Keratinocyte (primary cell): ENCODE data around the gene PTPRD. TPM values are rescaled to one million over a fixed set of nuclear protein-coding genes. Genes with fewer than 3 reads are reported as not detected.

Experiments
- DNase-seq: peaks from one replicate; pipeline ENCODE4 v3.0.0-alpha.2; 2011; ENCODE audit warnings: low read depth, missing footprints, low spot score
- FAIRE-seq: peaks from 2 replicates; lab custom pipeline; 2011; peaks lifted over from hg19 to GRCh38; lab: Jason Lieb, UNC
- H2AFZ ChIP-seq: 2 replicates; pipeline ENCODE4 v1.6.0; 2012; ENCODE audit warnings: low read length, control low read depth, inconsistent platforms; ENCODE audit not compliant: control insufficient read depth
- H3K27ac ChIP-seq: 2 replicates; pipeline ENCODE4 v1.5.1; 2011; ENCODE audit warnings: low read length; ENCODE audit not compliant: control insufficient read depth, insufficient read depth
- H3K27me3 ChIP-seq: 3 replicates; pipeline ENCODE4 v1.6.0; 2011; ENCODE audit warnings: low read length; ENCODE audit not compliant: control insufficient read depth, insufficient read depth; ENCODE audit errors: extremely low read depth
- H3K36me3 ChIP-seq, 2 experiments: 2 replicates in 1 of 2; 3 replicates in 1 of 2; pipeline ENCODE4 v1.5.1; 2011; ENCODE audit warnings: low read length in 2 of 2, mild to moderate bottlenecking in 1 of 2; ENCODE audit not compliant: control insufficient read depth in 2 of 2, insufficient read depth in 2 of 2; ENCODE audit errors: extremely low read depth in 1 of 2
- H3K4me1 ChIP-seq: 3 replicates; pipeline ENCODE4 v1.5.1; 2011; ENCODE audit warnings: low read length; ENCODE audit not compliant: control insufficient read depth, insufficient read depth; ENCODE audit errors: extremely low read depth
- H3K4me2 ChIP-seq: 3 replicates; pipeline ENCODE4 v1.6.0; 2011; ENCODE audit warnings: low read depth, low read length; ENCODE audit not compliant: control insufficient read depth, insufficient read depth; ENCODE audit errors: extremely low read depth
- H3K4me3 ChIP-seq, 3 experiments: fragments of 200-600 bp in 1 of 3; sonication (generic) in 1 of 3; 2 replicates in 2 of 3; 3 replicates in 1 of 3; pipeline ENCODE4 v1.5.1; 2011 to 2016; ENCODE audit warnings: low read length in 3 of 3, mild to moderate bottlenecking in 3 of 3, control low read depth in 2 of 3, inconsistent platforms in 1 of 3, low read depth in 1 of 3, mixed read lengths in 1 of 3, mixed run types in 1 of 3, moderate library complexity in 1 of 3; ENCODE audit not compliant: control insufficient read depth in 2 of 3, insufficient read depth in 2 of 3; ENCODE audit errors: extremely low read depth in 1 of 3
- H3K79me2 ChIP-seq: 2 replicates; pipeline ENCODE4 v1.6.0; 2012; ENCODE audit warnings: low read length; ENCODE audit not compliant: control insufficient read depth, insufficient read depth
- H3K9ac ChIP-seq: 3 replicates; pipeline ENCODE4 v1.6.0; 2011; ENCODE audit warnings: low read length; ENCODE audit not compliant: control insufficient read depth, insufficient read depth; ENCODE audit errors: extremely low read depth
- H3K9me1 ChIP-seq: 3 replicates; pipeline ENCODE4 v1.6.0; 2011; ENCODE audit warnings: low read length; ENCODE audit not compliant: control insufficient read depth, insufficient read depth; ENCODE audit errors: extremely low read depth
- H3K9me3 ChIP-seq: 2 replicates; pipeline ENCODE4 v1.5.1; 2012; ENCODE audit warnings: low read depth, low read length; ENCODE audit not compliant: control insufficient read depth
- H4K20me1 ChIP-seq: 3 replicates; pipeline ENCODE4 v1.6.0; 2011; ENCODE audit warnings: low read length; ENCODE audit not compliant: control insufficient read depth, insufficient read depth; ENCODE audit errors: extremely low read depth
- EZH2 ChIP-seq: IDR thresholded peaks from one replicate; pipeline ENCODE4 v1.6.1; 2012; ENCODE audit warnings: inconsistent platforms, mild to moderate bottlenecking, low read length, moderate library complexity
- dilution Hi-C: fragments of 300-500 bp; cut with MboI; formaldehyde crosslinking; loops from one replicate; pipeline ENCODE4 v1.7.0; 2020; ENCODE audit warnings: low sequenced_read_pairs; ENCODE audit not compliant: extremely low pct_ligation_motif_present
- polyA plus RNA-seq, 5 experiments: library from polyadenylated mRNA; depleted of rRNA in 3 of 5; stranded (reverse) in 3 of 5; stranded (forward) in 1 of 5; unstranded in 1 of 5; fragments of >200 nt; gene quantifications; 1 replicate in 1 of 5; 2 replicates in 3 of 5; 3 replicates in 1 of 5; pipeline versions ENCODE4 v1.2.1 to v1.2.3, GENCODE V29; 2011 to 2012; ENCODE audit warnings: missing spikeins in 2 of 5, low read depth in 1 of 5, low replicate concordance in 1 of 5
- TF ChIP-seq, protein P1 (sequence below), 3 experiments: IDR thresholded peaks in 1 of 3; conservative IDR thresholded peaks in 1 of 3; optimal IDR thresholded peaks in 1 of 3; 2 replicates in 2 of 3; 3 replicates in 1 of 3; pipeline versions ENCODE3 to v1.5.1; 2011; ENCODE audit warnings: low read length in 3 of 3, mild to moderate bottlenecking in 3 of 3, moderate library complexity in 2 of 3, control low read depth in 1 of 3, inconsistent platforms in 1 of 3; ENCODE audit not compliant: insufficient read depth in 2 of 3; ENCODE audit errors: extremely low read depth in 1 of 3

PTPRD gene
- polyA plus RNA-seq, 1 donor (not counting 4 experiments of a cell fraction or from before 2014, with no cell fraction given), result 0.10 TPM

DNA sequence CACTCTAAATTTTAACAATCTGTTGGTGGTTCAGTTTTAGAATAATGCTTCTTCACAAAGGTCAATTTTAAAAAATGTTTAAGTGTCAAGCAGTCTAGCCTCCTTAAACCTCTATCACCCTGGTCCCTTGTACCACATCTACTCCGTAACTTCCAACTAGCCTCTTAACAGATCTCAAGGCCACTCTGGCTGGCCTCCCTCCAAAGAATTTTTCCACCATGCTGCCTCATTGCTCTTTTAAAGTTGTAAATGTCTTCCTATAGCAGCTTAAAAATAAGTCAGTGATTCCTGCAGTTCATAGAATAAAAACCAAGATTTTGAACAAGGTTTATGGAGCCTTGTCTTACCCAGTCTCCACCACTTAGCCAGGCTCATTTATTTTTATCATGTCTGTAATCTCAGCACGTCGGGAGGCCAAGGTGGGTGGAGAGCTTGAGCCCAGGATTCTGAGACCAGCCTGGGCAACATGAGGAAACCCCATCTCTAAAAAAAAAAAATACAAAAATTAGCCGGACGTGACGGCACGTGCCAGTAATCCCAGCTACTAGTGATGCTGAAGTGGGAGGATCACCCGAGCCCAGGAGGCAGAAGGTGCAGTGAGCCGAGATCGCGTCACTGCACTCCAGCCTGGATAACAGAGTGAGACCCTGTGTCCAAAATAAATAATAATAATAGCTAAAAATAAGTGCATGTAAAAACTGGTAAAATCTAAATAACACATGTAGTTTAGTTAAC, 1888.4 kb downstream of the PTPRD start:
- no peaks in the 10 kb centered on the region for H3K79me2 ChIP-seq
- TF ChIP-seq EZH2, result no peak
- TF ChIP-seq, protein P1, sequence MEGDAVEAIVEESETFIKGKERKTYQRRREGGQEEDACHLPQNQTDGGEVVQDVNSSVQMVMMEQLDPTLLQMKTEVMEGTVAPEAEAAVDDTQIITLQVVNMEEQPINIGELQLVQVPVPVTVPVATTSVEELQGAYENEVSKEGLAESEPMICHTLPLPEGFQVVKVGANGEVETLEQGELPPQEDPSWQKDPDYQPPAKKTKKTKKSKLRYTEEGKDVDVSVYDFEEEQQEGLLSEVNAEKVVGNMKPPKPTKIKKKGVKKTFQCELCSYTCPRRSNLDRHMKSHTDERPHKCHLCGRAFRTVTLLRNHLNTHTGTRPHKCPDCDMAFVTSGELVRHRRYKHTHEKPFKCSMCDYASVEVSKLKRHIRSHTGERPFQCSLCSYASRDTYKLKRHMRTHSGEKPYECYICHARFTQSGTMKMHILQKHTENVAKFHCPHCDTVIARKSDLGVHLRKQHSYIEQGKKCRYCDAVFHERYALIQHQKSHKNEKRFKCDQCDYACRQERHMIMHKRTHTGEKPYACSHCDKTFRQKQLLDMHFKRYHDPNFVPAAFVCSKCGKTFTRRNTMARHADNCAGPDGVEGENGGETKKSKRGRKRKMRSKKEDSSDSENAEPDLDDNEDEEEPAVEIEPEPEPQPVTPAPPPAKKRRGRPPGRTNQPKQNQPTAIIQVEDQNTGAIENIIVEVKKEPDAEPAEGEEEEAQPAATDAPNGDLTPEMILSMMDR (optimal IDR thresholded peaks at IDR 0.05 in 1 of 3, IDR thresholded peaks at IDR 0.05 in 1 of 3, conservative IDR thresholded peaks at IDR 0.05 in 1 of 3; ENCODE audit: extremely low read depth in 1 of 3, insufficient read depth in 2 of 3, low read length in 3 of 3), result no peak
- DNase-seq (no peak), FAIRE-seq (no peak)
- no peaks in the 10 kb centered on the region for H3K36me3 ChIP-seq
- no peak overlapping the region for H3K27ac ChIP-seq
- H3K4me3 ChIP-seq, result no peak overlapping the region
- no peaks in the 10 kb centered on the region for H3K9me1 ChIP-seq
- H2AFZ ChIP-seq, result no peak overlapping the region
- H3K9ac ChIP-seq, result no peak overlapping the region
- no peaks in the 10 kb centered on the region for H3K9me3 ChIP-seq
- H3K4me1 ChIP-seq, result no peaks in the 10 kb centered on the region
- no peaks in the 10 kb centered on the region for H3K27me3 ChIP-seq
- dilution Hi-C loops, result no loop called here
- no peaks in the 10 kb centered on the region for H4K20me1 ChIP-seq
- H3K4me2 ChIP-seq, result no peak overlapping the region

DNA sequence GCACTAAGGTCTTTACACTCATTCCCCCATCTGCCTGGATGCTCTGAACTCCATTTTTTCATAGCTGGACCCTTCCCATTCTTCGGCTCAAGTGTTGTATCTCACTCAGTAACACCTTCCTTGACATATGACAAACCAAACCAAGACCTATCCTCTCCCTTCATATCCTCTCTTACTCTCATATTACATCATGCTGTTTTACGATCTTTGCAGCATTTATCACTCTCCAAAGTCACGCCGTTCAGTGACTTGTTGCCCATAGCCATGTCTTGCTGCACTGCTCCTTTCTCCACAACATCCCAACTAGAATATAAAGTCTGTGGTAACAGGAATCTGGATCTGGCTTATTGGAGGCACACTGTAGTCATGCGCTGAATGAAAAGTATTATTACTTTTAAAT, 1889.6 kb downstream of the PTPRD start:
- H3K79me2 ChIP-seq, result no peaks in the 10 kb centered on the region
- dilution Hi-C loops, result no loop called here
- DNase-seq, result no peak
- no peaks in the 10 kb centered on the region for H3K9me1 ChIP-seq
- H3K27ac ChIP-seq, result no peak overlapping the region
- no peaks in the 10 kb centered on the region for H4K20me1 ChIP-seq
- H3K4me1 ChIP-seq, result no peaks in the 10 kb centered on the region
- H3K27me3 ChIP-seq, result no peaks in the 10 kb centered on the region
- no peak overlapping the region for H2AFZ ChIP-seq
- TF ChIP-seq, protein P1 (optimal IDR thresholded peaks at IDR 0.05 in 1 of 3, IDR thresholded peaks at IDR 0.05 in 1 of 3, conservative IDR thresholded peaks at IDR 0.05 in 1 of 3; ENCODE audit: extremely low read depth in 1 of 3, insufficient read depth in 2 of 3, low read length in 3 of 3), result no peak
- TF ChIP-seq EZH2, result no peak
- H3K36me3 ChIP-seq, result no peaks in the 10 kb centered on the region
- H3K9me3 ChIP-seq, result no peaks in the 10 kb centered on the region
- no peak overlapping the region for H3K4me3 ChIP-seq
- H3K4me2 ChIP-seq, result no peak overlapping the region
- no peak overlapping the region for H3K9ac ChIP-seq
- no peak for FAIRE-seq
